GM21717 (cell line): ENCODE data around the gene PDIA3.
"Not testable (repeated sequence)": the region's sequence is repeated elsewhere in the genome, so short reads cannot be mapped to it uniquely, and the experiment has no call there.

ENCODE experiments used
- ATAC-seq: cut with Tn5 transposase; IDR thresholded peaks from one replicate; pipeline ENCODE4 v1.9.1; 2021; ENCODE audit warnings: mild to moderate bottlenecking, moderate library complexity; ENCODE audit not compliant: unreplicated experiment

PDIA3 gene

GRCh38 chr15:43808960-43809678 is 62.9 kb downstream of the PDIA3 start:
- ATAC-seq = no peak

- ATAC-seq = not testable (repeated sequence)
Observed at GRCh38 chr15:43815064-43815463, 68.8 kb downstream of the PDIA3 start.

- ATAC-seq = no peak
Observed at GRCh38 chr15:43821505-43821904, 75.3 kb downstream of the PDIA3 start.
